Epithelial cell of prostate (primary cell): ENCODE measurements around the gene SPANXC.
A peak's percentile ranks its signal among the peaks of the same experiment; 100 is the strongest.
"Not testable (repeated sequence)": the region's sequence is repeated elsewhere in the genome, so short reads cannot be mapped to it uniquely, and the experiment has no call there.

Experiments used
- DNase-seq: peaks from one replicate; pipeline ENCODE4 v3.0.0-alpha.2; 2011; ENCODE audit warnings: low read depth, low spot score
- H3K27ac ChIP-seq: fragments of 450-650 bp; 2 replicates; pipeline ENCODE4 v1.5.1; 2017; ENCODE audit warnings: mild to moderate bottlenecking

Gene SPANXC

GRCh38 chrX:141242417-141242816, at the start of gene SPANXC:
Gene SPANXC (minus strand): TSS chrX:141242517. CDS start chrX:141242457, 60 bp downstream.
- H3K27ac ChIP-seq, DNase-seq: not testable (repeated sequence)

DNA sequence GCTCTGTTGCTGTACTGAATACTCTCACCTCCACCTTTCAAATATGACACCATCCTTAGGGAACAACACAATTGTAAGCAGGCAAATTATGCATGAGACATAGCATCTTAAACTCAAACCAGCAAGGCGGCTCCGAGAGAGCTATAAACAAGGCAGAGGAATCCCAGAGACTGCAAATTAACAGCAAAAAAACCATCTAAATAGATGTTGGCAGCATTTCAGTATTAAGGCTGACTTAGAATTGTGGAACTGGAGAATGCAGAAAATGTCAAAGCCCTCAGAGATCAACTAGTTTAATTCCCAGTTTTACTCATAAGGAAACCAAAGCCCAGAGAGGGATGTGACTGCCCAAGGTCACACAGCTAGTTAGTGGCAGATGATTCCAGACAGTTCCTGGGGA, 37.2 kb upstream of the SPANXC start:
- no peak for DNase-seq
- H3K27ac ChIP-seq: no peak overlapping the region

DNA sequence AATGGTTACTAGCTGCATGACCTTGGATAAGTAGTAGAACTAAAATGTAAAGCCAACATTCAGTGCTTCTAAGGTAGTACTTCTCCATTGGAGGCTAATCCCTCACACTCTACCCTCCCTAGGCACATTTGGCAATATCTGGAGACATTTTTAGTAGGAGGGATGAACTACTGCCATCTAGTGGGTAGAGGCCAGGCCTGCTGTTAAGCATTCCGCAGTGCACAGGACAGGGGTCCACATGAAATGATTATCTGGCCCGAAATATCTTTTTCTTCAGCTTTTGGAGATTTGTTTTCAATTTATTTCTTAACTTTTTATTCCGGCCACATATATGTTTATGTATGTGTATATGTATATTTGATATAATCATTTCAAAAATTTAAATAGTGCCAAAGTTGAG, 36.0 kb upstream of the SPANXC start:
- no peak for DNase-seq
- H3K27ac ChIP-seq: no peak overlapping the region

DNA sequence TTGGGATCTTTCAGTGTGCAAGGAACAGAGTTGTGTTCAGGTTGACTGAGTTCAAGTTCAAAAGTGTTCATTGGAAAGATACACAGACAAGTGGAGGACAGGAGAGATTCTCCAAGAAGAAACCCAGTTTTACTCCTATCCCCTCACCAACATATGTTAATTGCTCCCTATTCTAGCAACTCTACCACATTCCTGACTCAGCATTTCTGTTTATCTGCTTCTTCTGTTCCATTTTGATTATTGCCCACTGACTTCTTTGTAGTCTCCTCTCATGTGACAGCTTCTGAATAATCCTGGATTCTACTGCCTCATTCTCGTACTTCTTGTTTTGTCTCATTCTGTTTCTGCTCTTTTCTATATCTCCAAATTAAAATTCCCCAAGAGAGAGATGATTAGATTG, 15.8 kb upstream of the SPANXC start:
- no peak for DNase-seq

GRCh38 chrX:141221611-141222010, 20.7 kb downstream of the SPANXC start:
- no peak overlapping the region for H3K27ac ChIP-seq

More for the DNA sequence above, 15.8 kb upstream of the SPANXC start:
- no peak overlapping the region for H3K27ac ChIP-seq

GRCh38 chrX:141220342-141221008, 21.8 kb downstream of the SPANXC start:
- peak overlapping the region; percentile 39 for H3K27ac ChIP-seq
- peak; percentile 16 for DNase-seq

More at GRCh38 chrX:141221611-141222010, 20.7 kb downstream of the SPANXC start:
- DNase-seq: no peak

DNA sequence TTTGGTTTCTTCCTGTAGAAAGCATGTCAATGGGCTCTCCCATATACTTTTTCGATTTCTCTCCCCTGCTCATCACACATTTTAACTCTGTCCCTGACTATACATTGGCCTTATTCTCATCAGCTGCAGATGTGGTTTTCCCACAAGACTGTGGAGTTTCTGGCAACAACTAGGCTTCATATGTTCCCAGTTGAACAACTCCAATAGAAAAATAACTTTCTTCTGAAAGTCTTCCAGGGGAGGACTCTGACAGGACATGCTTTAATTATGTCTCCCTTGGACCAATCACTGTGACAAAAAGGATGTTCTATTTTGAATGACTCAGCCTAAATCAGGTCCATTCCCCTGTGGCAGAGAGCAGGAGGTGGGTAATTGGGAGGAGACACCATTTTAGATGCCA, 28.1 kb downstream of the SPANXC start:
- H3K27ac ChIP-seq: no peak overlapping the region
- DNase-seq: no peak

DNA sequence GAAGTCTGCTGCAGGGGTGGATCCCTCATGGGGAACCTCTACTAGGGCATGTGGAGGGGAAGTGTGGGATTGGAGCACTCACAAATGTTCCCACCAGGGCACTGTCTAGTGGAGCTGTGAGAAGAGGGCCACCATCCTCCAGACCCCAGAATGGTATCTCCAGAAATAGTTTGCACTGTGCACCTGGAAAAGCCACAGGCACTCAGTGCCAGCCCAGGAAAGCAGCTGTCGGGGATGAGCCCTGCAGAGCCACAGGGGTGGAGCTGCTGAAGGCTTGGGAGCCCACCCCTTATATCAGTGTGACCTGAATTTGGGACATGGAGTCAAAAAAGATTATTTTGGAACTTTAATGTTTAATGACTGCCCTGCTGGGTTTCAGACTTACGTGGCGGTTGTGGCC, 40.4 kb downstream of the SPANXC start:
- no peak for DNase-seq
- H3K27ac ChIP-seq: no peak overlapping the region
